Fibroblast of upper back skin (primary cell): Measurements from ENCODE around the gene TLR3.
A peak's percentile ranks its signal among the peaks of the same experiment; 100 is the strongest.

Source experiments
- DNase-seq: peaks from one replicate; pipeline ENCODE4 v3.0.0-alpha.2; 2013

TLR3 gene

DNA sequence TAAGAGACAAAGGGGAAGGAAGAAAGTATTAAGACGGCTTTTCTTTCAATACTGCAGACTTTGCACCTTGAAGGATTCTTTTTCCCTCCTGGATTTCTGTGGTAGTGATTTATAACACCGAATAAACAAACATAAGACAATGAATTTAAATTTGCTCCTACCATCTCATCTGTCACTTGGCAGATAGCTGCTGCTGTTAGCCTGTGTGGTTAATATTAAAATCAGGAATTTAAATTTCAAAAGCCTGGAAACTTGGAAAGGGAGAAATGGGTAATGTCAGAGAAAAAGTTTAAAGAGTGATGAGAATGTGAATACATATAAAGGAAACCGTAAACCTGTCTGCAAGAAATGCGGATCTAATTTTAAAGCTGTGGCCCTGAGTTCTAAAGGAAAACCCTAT, 39.0 kb downstream of the TLR3 start:
- no peak for DNase-seq

DNA sequence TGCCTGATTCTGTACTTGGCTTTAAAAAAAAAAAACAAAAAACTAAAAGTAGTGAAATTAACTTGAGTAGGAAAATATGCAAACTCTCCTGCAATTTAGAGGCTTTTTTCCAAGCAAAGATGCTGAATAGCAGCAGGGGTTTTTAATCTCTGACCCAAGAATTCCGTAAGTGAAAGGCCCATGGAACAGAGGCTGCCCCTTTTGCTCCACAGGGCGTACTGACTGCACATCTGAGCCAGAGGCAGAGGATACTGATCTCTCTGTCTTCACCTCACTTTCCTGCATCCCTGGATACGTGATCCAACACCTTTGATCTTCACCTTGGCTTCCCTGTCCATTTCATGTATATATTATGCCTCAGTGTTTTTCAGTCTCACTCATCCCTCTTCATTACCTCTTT, 39.4 kb downstream of the TLR3 start:
- no peak for DNase-seq

DNA sequence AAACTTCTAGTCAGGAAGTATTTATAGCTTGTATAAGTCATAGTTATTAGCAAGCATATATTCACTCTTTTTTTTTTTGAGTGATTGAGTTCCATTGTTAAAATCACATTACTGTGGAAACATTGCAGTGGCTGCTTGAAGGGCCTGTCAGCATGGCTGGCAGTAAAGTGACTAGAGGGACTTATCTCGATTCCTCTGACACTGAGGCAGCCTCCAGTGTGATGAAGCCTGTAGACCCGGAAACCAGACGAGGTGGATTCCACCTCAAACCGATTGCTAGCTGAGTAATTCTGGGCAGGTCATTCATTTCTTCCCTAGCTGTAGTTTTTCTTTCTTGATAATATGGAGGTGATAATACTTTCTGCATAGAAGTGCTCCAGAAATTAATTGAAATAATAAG, 40.3 kb downstream of the TLR3 start:
- DNase-seq: no peak

DNA sequence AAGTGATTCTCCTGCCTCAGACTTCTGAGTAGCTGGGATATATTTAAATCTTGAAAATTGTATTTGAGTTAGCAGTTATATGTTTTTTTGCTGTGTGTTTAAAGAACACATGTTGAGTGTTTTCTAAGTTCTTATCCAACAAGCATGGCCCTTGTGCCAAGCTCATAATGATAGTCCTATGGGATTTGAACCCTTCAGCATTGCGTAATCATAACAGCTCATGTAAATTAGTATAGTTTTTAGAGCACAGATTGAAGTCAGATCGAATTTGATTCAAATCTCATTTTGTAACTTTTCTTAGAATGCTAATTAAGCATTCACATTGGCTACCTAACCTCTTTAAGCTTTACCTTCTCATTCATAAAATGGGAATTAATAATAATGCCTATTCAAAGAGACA, 47.7 kb downstream of the TLR3 start:
- no peak for DNase-seq

DNA sequence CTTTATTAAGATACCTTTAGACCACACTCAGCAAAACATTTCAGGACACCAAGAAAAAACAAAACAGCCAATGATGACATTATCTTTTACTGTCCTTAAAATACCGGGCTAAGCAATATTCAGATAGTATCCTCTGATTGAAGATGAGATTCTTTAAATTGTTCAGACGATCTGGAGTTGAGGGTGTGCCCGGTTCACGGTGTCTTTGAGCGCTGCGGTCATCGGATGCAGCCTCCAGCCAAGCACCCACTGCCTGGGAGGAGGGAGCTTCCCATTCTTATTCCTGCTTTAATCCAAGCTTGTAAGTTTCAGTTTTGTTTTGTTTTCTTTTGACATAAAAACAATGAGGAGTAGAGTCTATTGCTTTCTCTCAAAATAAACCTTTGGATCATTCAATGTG, 49.6 kb downstream of the TLR3 start:
- no peak for DNase-seq

DNA sequence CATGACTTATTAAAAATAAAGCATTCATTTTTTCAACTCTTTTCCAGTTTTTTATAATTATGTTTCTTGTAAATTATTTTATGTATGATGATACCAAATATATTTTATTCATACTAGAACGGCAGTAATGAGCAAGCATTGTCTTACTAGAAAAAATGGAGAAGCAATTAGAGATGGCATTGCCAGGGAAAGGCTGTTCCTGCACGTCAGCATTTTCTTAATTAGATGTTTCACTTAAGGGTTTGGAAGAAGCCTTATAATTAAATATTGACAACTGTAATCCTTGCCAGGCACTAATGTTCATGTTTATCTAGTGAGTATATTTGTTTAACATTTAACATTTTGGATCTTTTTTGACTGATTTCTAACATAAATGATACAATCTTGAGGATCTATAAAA, 52.1 kb downstream of the TLR3 start:
- DNase-seq: no peak

DNA sequence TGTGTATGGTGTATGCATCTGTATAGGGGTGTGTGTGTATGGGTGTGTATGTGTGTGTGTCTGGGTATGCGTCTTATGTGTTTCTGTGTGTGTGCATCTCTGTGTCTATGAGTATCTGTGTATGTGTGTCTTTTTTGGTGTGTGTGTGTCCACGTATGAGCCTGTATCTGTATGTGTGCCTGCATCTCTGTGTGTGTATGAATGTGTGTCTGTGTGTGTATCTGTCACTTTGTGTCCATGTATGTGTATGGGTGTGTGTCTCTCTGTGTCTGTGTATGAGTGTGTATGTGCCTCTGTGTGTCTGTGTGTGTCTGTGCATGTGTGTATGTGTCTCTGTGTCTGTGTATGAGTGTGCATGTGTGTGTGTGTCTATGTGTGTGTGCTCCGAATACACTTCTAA, 59.9 kb downstream of the TLR3 start:
- no peak for DNase-seq

DNA sequence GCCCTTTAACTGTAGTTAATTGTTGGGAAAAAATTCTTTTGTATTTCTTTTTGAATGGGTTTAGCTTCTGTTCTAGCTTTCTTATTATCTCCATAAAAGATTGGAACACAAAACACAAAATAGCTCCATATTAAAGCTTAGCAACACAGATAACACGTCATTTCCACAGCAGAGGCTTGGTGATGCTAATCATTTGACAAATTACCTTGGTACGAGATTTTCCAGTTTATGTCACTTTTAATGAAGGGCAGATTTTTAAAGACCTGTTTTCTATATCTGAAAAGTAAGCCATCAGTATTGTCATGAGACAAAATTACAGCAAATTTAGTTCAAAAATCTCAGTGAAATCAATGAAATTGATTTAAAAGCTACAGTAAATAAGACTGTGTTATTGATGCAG, 63.0 kb downstream of the TLR3 start:
- DNase-seq: no peak

DNA sequence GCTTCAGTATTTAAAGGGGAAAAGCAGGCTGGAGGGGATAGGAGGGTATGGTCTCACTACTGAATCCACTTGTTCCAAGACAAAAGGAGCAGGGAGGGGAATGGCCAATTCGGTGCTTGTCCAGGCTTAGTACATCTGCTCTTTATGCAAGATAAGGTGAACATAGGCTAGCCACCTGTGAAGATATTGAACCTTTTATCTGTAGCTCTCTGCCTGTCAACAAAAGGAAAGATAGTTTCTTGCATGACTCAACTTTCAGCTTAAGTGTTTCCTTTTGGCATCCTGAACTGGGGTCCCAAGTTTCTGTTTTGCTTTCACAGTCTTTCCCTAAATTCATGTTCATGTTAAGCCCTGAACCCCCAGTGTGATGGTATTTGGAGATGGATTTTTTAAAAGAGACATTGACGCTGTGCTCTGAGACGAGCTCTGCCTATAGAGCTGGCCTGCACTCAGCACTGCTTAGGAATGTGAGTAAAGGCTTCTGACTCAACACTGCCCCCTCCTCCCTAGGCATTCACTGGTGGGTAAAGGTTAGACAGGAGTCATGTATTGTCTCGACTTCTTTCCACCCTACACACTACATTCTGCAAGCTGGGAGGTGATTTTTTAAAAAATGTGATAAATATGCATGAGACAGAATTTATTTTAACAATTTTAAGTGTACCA, 63.8 kb downstream of the TLR3 start:
- peak; percentile 66 for DNase-seq

DNA sequence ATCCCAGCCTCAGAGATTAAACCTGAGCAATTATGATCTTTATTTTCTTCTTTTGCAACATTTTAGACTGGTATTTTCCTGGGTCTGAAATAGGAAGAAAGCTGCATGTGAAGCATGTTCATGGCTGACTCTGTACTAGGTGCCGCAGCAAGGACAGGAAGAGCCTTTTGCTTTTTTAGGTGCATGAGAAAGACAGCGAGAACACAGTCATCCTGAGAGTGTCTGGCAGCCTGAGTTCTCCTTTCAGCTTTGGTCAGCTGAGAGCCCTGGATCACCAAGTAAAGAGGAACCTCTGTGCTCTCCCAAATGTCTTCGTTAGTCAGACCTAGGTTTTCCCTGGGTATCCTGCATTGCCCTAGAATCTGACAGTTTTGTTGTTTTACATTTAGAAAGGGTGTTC, 65.3 kb downstream of the TLR3 start:
- no peak for DNase-seq

DNA sequence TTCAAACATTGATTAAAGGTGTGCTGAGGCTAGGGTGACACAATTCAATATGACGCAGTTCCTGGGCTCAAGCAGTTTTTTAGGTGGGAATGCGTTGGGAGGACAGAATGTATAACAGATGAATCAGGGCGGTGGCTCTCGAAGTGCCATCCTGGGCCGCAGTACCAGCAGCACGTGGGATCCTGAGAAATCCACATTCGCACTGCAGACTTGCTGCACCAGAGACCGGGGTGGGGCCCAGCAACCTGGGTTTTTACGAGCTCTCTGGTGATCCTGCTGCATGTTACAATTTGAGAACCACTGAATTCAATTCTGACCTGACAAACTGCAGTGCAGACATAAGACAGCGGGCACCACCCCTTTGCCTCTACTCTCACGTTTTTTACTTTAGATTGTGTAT, 65.9 kb downstream of the TLR3 start:
- DNase-seq: no peak

DNA sequence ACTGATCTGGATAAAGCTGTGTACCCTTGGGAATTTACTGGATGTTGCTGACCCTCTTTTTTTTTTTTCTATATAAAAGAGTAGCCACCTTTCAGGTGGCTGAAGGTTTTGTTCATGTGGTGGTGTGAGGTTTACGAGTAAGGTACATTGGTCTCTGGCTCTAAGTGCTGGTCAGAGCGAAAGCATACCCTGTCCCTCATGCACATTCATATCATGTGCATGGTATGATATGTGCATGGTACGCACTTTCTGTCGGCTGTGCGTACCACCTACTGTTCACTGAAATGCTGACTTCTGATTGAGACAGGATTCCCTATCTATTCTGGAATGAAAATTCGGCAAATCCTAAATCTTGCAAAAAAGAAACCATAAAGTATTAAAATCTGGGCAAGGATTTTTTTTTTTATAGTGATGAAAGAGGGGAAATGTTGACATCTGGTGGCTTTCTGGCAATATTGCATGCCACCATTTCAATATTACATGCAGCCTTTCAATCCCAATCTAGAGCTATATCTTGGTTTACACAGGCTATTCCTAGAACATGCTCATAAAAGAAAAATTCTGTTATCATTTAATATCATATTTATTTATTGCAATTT, 68.3 kb downstream of the TLR3 start:
- peak; percentile 25 for DNase-seq
